Neural cell (in vitro differentiated cells): ENCODE measurements around the gene SDK1. TPM values are rescaled to one million over a fixed set of nuclear protein-coding genes. Genes with fewer than 3 reads are reported as not detected.

Experiments
- H2AFZ ChIP-seq: fragments of 200-600, 300-800 bp; sonication (generic), shearing (Covaris generic); 2 replicates; pipeline ENCODE4 v1.6.0; 2014; ENCODE audit warnings: low read depth, mild to moderate bottlenecking, antibody characterized with exemption, low read length, moderate library complexity
- H3F3A ChIP-seq: fragments of 200-600 bp; shearing (Covaris generic); 2 replicates; pipeline ENCODE4 v1.6.1; 2016; ENCODE audit warnings: mild to moderate bottlenecking, moderate library complexity, mixed read lengths, antibody characterized with exemption, low read length; ENCODE audit not compliant: insufficient read depth, poor library complexity, severe bottlenecking
- H3K27ac ChIP-seq: fragments of 200-600, 300-800 bp; sonication (generic), shearing (Covaris generic); 2 replicates; pipeline ENCODE4 v1.5.1; 2014; ENCODE audit warnings: mild to moderate bottlenecking, low read length, moderate library complexity
- H3K27me3 ChIP-seq: fragments of 300-800, 200-600 bp; sonication (generic), shearing (Covaris generic); 2 replicates; pipeline ENCODE4 v1.6.0; 2014; ENCODE audit warnings: mild to moderate bottlenecking, low read depth, low read length, moderate library complexity; ENCODE audit not compliant: insufficient read depth
- H3K36me3 ChIP-seq: fragments of 300-800, 200-600 bp; sonication (generic), shearing (Covaris generic); 2 replicates; pipeline ENCODE4 v1.5.1; 2014; ENCODE audit warnings: mild to moderate bottlenecking, antibody characterized with exemption, low read length, moderate library complexity; ENCODE audit not compliant: insufficient read depth
- H3K4me2 ChIP-seq: fragments of 300-800, 200-600 bp; sonication (generic), shearing (Covaris generic); 2 replicates; pipeline ENCODE4 v1.6.0; 2014; ENCODE audit warnings: mild to moderate bottlenecking, low read length
- H3K4me3 ChIP-seq: fragments of 300-800, 200-600 bp; sonication (generic), shearing (Covaris generic); 2 replicates; pipeline ENCODE4 v1.5.1; 2014; ENCODE audit warnings: mild to moderate bottlenecking, low read length, moderate library complexity
- H3K79me2 ChIP-seq: fragments of 200-600 bp; shearing (Covaris generic); replicated peaks from 2 replicates; pipeline ENCODE4 v1.6.0; 2014; ENCODE audit warnings: mild to moderate bottlenecking, low read length, moderate library complexity; ENCODE audit not compliant: insufficient read depth
- H3K9ac ChIP-seq: fragments of 300-800, 200-600 bp; sonication (generic), shearing (Covaris generic); 2 replicates; pipeline ENCODE4 v1.6.1; 2016; ENCODE audit warnings: mild to moderate bottlenecking, low read length, mixed read lengths
- H3K9me2 ChIP-seq: fragments of 200-600 bp; shearing (Covaris generic); 2 replicates; pipeline ENCODE4 v1.6.1; 2016; ENCODE audit warnings: mild to moderate bottlenecking, low read length, mixed read lengths; ENCODE audit not compliant: insufficient read depth
- H3K9me3 ChIP-seq: fragments of 200-600, 300-800 bp; sonication (generic), shearing (Covaris generic); 2 replicates; pipeline ENCODE4 v1.6.1; 2016; ENCODE audit warnings: mild to moderate bottlenecking, mixed run types, low read length, moderate library complexity, mixed read lengths
- H4K20me1 ChIP-seq: fragments of 200-600 bp; shearing (Covaris generic); 2 replicates; pipeline ENCODE4 v1.6.1; 2016; ENCODE audit warnings: mild to moderate bottlenecking, mixed run types; ENCODE audit not compliant: insufficient read depth
- EP300 ChIP-seq: fragments of 450-650 bp; conservative IDR thresholded peaks from 2 replicates; pipeline ENCODE4 v1.6.1; 2014; ENCODE audit warnings: antibody characterized with exemption, mild to moderate bottlenecking, moderate library complexity; ENCODE audit not compliant: poor library complexity, severe bottlenecking
- EZH2 ChIP-seq: fragments of 200-600, 300-800 bp; shearing (Covaris generic), sonication (generic); IDR thresholded peaks from 2 replicates; pipeline ENCODE4 v1.6.1; 2014; ENCODE audit warnings: antibody characterized with exemption, low read length, borderline replicate concordance, mild to moderate bottlenecking; ENCODE audit not compliant: insufficient read depth, poor library complexity, severe bottlenecking
- MXI1 ChIP-seq: fragments of 450-650 bp; conservative IDR thresholded peaks from 2 replicates; pipeline ENCODE4 v1.6.1; 2014; ENCODE audit warnings: antibody characterized with exemption, mild to moderate bottlenecking; ENCODE audit not compliant: poor library complexity, severe bottlenecking
- POLR2AphosphoS5 ChIP-seq: IDR thresholded peaks from 2 replicates; pipeline ENCODE4 v1.6.1; 2012
- RAD21 ChIP-seq: fragments of 450-650 bp; conservative IDR thresholded peaks from 2 replicates; pipeline ENCODE4 v1.6.1; 2014; ENCODE audit warnings: antibody characterized with exemption, mild to moderate bottlenecking, moderate library complexity
- SMC3 ChIP-seq: fragments of 450-650 bp; conservative IDR thresholded peaks from 2 replicates; pipeline ENCODE4 v1.6.1; 2014; ENCODE audit warnings: antibody characterized with exemption, mild to moderate bottlenecking, moderate library complexity; ENCODE audit not compliant: poor library complexity
- TAF1 ChIP-seq: IDR thresholded peaks from 2 replicates; pipeline ENCODE4 v1.6.1; 2012; ENCODE audit warnings: low read depth
- polyA plus RNA-seq: library from polyadenylated mRNA; depleted of rRNA; stranded (reverse); fragments of >200 nt; gene quantifications from 2 replicates; pipeline ENCODE4 v1.2.3, GENCODE V29; 2014
- TF ChIP-seq, protein P1 (sequence below): fragments of 450-650 bp; IDR thresholded peaks from 2 replicates; pipeline ENCODE4 v1.5.1; 2014; ENCODE audit warnings: antibody characterized with exemption, mild to moderate bottlenecking, moderate library complexity; ENCODE audit not compliant: poor library complexity, severe bottlenecking
- TF ChIP-seq, protein P2 (sequence below): IDR thresholded peaks from 2 replicates; pipeline ENCODE4 v1.6.1; 2012; ENCODE audit warnings: borderline replicate concordance

Gene SDK1
- polyA plus RNA-seq, 1 donor from 2014 or later, result 2.7 TPM

DNA sequence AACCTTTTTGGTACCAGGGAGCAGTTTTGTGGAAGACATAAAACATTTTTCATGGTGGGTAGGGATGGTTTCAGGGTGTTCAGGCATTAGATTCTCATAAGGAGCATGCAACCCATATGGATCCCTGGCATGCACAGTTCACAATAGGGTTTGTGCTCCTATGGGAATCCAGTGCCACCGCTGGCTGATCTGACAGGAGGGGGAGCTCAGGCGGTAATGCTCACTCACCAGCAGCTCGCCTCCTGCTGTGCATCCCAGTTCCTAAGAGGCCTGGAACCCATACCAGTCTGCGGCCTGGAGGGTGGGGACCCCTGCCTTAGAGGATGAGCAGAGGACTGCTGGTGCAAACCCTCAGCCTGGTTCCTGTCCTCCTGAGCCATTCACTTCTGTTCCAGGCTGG is 561.7 kb downstream of the SDK1 start:
- Histone ChIP-seq H3K36me3 (no peaks in the 10 kb centered on the region), H3K4me3 (no peak overlapping the region), H3K79me2 (no peaks in the 10 kb centered on the region), H3K27me3 (no peaks in the 10 kb centered on the region), H3K9me3 (no peaks in the 10 kb centered on the region), H3K4me2 (no peak overlapping the region), H3K9ac (no peak overlapping the region), H2AFZ (no peak overlapping the region), H3K27ac (no peak overlapping the region), H3K9me2 (no peaks in the 10 kb centered on the region), H4K20me1 (no peaks in the 10 kb centered on the region), H3F3A (no peaks in the 10 kb centered on the region)
- no peak for TF ChIP-seq SMC3
- no peak for TF ChIP-seq EZH2
- no peak for TF ChIP-seq TAF1
- TF ChIP-seq, protein P1, sequence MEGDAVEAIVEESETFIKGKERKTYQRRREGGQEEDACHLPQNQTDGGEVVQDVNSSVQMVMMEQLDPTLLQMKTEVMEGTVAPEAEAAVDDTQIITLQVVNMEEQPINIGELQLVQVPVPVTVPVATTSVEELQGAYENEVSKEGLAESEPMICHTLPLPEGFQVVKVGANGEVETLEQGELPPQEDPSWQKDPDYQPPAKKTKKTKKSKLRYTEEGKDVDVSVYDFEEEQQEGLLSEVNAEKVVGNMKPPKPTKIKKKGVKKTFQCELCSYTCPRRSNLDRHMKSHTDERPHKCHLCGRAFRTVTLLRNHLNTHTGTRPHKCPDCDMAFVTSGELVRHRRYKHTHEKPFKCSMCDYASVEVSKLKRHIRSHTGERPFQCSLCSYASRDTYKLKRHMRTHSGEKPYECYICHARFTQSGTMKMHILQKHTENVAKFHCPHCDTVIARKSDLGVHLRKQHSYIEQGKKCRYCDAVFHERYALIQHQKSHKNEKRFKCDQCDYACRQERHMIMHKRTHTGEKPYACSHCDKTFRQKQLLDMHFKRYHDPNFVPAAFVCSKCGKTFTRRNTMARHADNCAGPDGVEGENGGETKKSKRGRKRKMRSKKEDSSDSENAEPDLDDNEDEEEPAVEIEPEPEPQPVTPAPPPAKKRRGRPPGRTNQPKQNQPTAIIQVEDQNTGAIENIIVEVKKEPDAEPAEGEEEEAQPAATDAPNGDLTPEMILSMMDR, result no peak
- TF ChIP-seq MXI1, result no peak
- TF ChIP-seq EP300, result no peak
- no peak for TF ChIP-seq RAD21

DNA sequence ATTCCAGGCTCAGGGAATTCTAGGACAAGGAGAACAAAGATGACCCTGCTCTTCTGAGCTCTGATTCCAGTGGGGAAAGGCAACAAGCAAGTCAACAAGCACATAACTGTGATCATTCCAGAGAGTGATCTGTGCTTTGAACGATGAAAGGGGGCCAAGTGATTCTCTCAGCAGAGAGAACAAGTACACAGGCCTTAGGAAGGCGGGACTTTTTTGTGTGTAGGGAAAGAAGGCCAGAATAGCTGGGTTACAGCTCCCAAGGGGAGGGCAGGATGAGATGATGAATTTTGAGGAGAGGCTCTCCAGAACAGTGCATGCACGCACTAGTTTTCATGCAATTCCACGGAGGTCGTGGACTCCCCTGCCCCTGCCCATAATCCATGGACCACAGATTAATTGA is 565.2 kb downstream of the SDK1 start:
- Histone ChIP-seq H3K79me2 (no peaks in the 10 kb centered on the region), H3K27me3 (no peaks in the 10 kb centered on the region), H3K9me3 (no peaks in the 10 kb centered on the region), H4K20me1 (no peaks in the 10 kb centered on the region), H3K9ac (no peak overlapping the region), H3K4me2 (no peak overlapping the region), H3K27ac (no peak overlapping the region), H2AFZ (no peak overlapping the region), H3K4me3 (no peak overlapping the region), H3K9me2 (no peaks in the 10 kb centered on the region), H3F3A (no peaks in the 10 kb centered on the region), H3K36me3 (no peaks in the 10 kb centered on the region)
- TF ChIP-seq TAF1 (no peak), RAD21 (no peak), MXI1 (no peak), EP300 (no peak), EZH2 (no peak), SMC3 (no peak), POLR2AphosphoS5 (no peak)
- TF ChIP-seq, protein P2, sequence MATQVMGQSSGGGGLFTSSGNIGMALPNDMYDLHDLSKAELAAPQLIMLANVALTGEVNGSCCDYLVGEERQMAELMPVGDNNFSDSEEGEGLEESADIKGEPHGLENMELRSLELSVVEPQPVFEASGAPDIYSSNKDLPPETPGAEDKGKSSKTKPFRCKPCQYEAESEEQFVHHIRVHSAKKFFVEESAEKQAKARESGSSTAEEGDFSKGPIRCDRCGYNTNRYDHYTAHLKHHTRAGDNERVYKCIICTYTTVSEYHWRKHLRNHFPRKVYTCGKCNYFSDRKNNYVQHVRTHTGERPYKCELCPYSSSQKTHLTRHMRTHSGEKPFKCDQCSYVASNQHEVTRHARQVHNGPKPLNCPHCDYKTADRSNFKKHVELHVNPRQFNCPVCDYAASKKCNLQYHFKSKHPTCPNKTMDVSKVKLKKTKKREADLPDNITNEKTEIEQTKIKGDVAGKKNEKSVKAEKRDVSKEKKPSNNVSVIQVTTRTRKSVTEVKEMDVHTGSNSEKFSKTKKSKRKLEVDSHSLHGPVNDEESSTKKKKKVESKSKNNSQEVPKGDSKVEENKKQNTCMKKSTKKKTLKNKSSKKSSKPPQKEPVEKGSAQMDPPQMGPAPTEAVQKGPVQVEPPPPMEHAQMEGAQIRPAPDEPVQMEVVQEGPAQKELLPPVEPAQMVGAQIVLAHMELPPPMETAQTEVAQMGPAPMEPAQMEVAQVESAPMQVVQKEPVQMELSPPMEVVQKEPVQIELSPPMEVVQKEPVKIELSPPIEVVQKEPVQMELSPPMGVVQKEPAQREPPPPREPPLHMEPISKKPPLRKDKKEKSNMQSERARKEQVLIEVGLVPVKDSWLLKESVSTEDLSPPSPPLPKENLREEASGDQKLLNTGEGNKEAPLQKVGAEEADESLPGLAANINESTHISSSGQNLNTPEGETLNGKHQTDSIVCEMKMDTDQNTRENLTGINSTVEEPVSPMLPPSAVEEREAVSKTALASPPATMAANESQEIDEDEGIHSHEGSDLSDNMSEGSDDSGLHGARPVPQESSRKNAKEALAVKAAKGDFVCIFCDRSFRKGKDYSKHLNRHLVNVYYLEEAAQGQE, result no peak
- TF ChIP-seq, protein P1, result no peak
